ENCODE data around the gene CACNB4.

Gene CACNB4

DNA sequence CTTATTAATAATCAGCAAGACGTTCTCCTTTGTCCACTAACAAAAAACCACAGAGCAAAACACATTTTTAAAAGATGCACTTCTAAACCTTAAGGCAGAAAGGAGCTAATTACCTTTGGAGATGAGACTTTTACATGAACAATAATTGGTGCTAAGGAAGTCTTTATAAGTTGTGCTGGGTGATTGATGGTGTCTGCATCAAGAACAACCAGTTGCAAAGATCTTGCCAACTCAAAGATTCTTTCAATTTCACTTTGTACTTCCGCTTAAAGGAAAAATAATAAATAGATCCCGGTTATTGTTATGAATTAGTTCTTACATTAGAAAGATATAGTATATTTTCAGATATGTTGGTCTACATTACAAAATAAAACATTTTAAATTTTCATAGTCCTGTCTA is 243.7 kb downstream of the CACNB4 start:
- TF ChIP-seq, protein P1, sequence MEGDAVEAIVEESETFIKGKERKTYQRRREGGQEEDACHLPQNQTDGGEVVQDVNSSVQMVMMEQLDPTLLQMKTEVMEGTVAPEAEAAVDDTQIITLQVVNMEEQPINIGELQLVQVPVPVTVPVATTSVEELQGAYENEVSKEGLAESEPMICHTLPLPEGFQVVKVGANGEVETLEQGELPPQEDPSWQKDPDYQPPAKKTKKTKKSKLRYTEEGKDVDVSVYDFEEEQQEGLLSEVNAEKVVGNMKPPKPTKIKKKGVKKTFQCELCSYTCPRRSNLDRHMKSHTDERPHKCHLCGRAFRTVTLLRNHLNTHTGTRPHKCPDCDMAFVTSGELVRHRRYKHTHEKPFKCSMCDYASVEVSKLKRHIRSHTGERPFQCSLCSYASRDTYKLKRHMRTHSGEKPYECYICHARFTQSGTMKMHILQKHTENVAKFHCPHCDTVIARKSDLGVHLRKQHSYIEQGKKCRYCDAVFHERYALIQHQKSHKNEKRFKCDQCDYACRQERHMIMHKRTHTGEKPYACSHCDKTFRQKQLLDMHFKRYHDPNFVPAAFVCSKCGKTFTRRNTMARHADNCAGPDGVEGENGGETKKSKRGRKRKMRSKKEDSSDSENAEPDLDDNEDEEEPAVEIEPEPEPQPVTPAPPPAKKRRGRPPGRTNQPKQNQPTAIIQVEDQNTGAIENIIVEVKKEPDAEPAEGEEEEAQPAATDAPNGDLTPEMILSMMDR (conservative IDR thresholded peaks at IDR 0.05; ENCODE audit: low read depth), result no peak
- H3K27ac ChIP-seq, result no peak overlapping the region
- CTCF ChIA-PET, result no interaction called here
- POLR2A ChIA-PET (ENCODE audit: low non-redundant PET), result no interaction called here
- DNase-seq (ENCODE audit: low spot score), result no peak

DNA sequence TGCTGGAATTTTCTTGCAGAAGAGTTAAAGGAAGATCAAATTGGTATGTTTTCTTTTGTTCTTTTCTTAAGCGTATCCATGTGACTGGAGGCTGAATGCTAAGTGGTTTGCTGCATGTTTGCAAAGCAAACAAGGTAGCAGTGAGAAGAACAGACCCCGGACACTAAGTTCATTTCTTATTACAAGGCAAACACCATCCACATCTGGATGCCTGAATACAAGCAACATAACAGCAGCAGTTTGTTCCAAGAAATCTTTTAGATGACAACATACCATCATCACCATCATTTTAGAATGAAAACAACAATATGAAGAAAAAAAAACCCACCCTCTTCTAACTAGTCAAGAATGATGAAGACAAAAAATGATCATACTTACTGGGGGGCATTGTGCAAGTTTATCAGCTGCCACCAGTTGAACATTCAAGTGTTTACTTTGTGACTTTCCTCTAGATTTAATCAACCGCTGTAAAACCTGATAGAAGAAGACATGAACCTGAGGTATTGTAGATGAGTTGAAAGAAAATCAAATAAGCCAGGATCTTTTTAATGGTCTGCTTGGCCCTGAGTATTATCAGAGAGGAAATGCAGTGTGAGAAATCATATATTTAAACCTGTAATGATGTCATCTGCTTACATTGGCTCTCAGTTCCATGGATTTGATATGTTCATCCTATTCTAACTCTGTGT is 245.6 kb downstream of the CACNB4 start:
- no peak for DNase-seq (ENCODE audit: low spot score)
- no peak overlapping the region for H3K27ac ChIP-seq
- CTCF ChIA-PET, result no interaction called here
- TF ChIP-seq, protein P1 (conservative IDR thresholded peaks at IDR 0.05; ENCODE audit: low read depth), result no peak
- POLR2A ChIA-PET (ENCODE audit: low non-redundant PET), result no interaction called here

GRCh38 chr2:151852260-151853069 is 246.4 kb downstream of the CACNB4 start:
- POLR2A ChIA-PET (ENCODE audit: low non-redundant PET), result no interaction called here
- H3K27ac ChIP-seq, result no peak overlapping the region
- CTCF ChIA-PET, result no interaction called here
- no peak for DNase-seq (ENCODE audit: low spot score)
- TF ChIP-seq, protein P1 (conservative IDR thresholded peaks at IDR 0.05; ENCODE audit: low read depth), result no peak

- no peak for DNase-seq (ENCODE audit: low spot score)
- no peak overlapping the region for H3K27ac ChIP-seq
- ChIA-PET POLR2A (ENCODE audit: low non-redundant PET) (no interaction called here), CTCF (no interaction called here)
- TF ChIP-seq, protein P1 (conservative IDR thresholded peaks at IDR 0.05; ENCODE audit: low read depth), result no peak
Measured at GRCh38 chr2:151851761-151852160, 247.1 kb downstream of the CACNB4 start.

DNA sequence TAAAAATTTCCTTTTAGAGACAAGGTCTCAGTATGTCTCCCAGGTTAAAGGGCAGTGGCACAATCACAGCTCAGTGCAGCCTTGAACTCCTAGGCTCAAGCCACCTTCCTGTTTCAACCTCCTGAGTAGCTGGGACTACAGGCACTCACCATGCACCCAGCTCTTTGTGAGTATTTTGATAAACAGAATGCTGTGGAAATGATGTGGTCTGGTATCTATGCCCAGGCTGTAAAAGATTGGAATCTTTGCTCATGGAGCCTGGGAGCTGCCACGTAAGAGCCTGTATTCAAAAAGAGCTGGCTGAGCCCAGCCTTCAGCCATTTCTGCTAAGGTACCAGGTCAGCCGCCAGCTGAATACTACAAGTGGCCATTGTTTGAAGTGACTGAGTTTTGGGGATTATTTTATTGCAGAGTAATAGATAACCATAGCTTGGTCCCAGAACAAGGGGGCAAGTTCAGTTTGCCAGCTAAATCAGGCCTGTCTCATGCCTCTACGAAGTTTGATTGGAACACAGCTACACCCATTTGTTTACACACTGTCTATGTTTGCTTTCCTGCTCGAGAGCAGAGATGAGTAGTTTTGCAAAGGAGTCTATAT is 249.3 kb downstream of the CACNB4 start:
- ChIA-PET POLR2A (ENCODE audit: low non-redundant PET) (no interaction called here), CTCF (interaction anchor here (0.5 kb wide), 1 partner anchor 12 kb away, joined by 3 read pairs; no protein-coding TSS in a partner anchor)
- no peak for DNase-seq (ENCODE audit: low spot score)
- no peak overlapping the region for H3K27ac ChIP-seq
- TF ChIP-seq, protein P1 (conservative IDR thresholded peaks at IDR 0.05; ENCODE audit: low read depth), result no peak

- no peak for DNase-seq (ENCODE audit: low spot score)
- POLR2A ChIA-PET (ENCODE audit: low non-redundant PET), result no interaction called here
- CTCF ChIA-PET, result no interaction called here
- TF ChIP-seq, protein P1 (conservative IDR thresholded peaks at IDR 0.05; ENCODE audit: low read depth), result no peak
- no peak overlapping the region for H3K27ac ChIP-seq
Measured at GRCh38 chr2:151845884-151846283, 253.0 kb downstream of the CACNB4 start.
